ENCODE data around the gene SLCO4A1. TPM values are rescaled to one million over a fixed set of nuclear protein-coding genes. Genes with fewer than 3 reads are reported as not detected.

SLCO4A1 gene
- total and polyA plus RNA-seq, 9 of the 15 experiments (the other 6 are each of a cell fraction or from before 2014, with no cell fraction given) = 1.6 to 21.9 (median 12.8) TPM

DNA sequence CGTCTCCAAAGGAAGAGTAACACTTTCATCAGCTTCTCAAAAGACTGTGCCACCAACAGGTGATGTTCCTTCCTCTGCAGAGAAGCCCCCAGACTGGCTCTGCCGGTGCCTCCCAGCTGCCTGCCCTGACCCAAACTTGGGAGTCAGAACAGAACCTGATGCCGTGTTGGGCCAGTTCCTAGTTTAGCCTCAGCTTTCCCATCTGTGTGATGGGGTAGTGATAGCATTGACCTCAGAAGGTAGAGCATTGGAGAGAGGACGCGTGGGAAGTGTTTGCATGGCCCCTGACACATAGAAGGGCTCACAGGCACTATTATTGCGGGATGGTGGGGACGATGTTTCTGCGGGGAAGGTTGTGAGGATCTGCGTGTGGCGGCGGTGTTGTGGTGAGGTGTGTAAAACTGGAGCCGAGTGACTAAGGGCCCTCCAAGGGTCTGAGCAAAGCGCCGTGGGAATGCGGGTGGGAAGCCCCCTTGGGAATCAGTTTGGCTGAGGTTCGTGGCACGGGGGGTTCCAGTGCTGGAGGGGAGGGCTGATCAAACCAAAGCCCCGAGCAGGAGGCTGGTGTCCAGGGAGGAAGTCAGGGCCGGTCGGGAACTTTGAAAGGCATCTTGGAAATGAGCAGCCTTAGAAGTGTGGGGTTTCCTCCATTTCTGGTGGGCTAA is 68.0 kb downstream of the SLCO4A1 start:
- Histone ChIP-seq H3K9me3 (replicated peaks; ENCODE audit: control insufficient read depth, insufficient read depth, low read depth, low read length) (no peaks in the 10 kb centered on the region), H3K4me1 (replicated peaks in 1 of 2; ENCODE audit: control insufficient read depth in 2 of 2, insufficient read depth in 2 of 2, low read length in 2 of 2) (peaks cover 14 to 52% of the 10 kb centered on the region in 2 experiments; a peak in 4 of 5 replicates), H3K9me1 (ENCODE audit: control insufficient read depth, insufficient read depth, low read length) (no peaks in the 10 kb centered on the region), H3K27ac (ENCODE audit: extremely low read depth, low read depth, low read length) (no peak overlapping the region), H3K4me3 (no peak overlapping the region), H2AFZ (ENCODE audit: low read depth, low read length) (no peak overlapping the region), H3K27me3 (ENCODE audit: control insufficient read depth in 2 of 2, insufficient read depth in 2 of 2, low read length in 2 of 2) (peaks cover 21 to 50% of the 10 kb centered on the region in 2 experiments), H3K9ac (ENCODE audit: insufficient read depth in 1 of 2, low read depth in 2 of 2, low read length in 2 of 2) (peak overlapping the region in 1 of 2 experiments; percentile 60; a peak in 2 of 4 replicates), H3K4me2 (ENCODE audit: insufficient read depth, low read length) (no peak overlapping the region), H3K36me3 (ENCODE audit: control insufficient read depth, insufficient read depth, low read length) (no peaks in the 10 kb centered on the region), H3K79me2 (ENCODE audit: control insufficient read depth, insufficient read depth, low read length) (no peaks in the 10 kb centered on the region), H4K20me1 (replicated peaks; ENCODE audit: control insufficient read depth, insufficient read depth, low read length) (no peaks in the 10 kb centered on the region)
- ChIA-PET POLR2A (interaction anchor here (0.6 to 0.7 kb wide), 2 partner anchors 63 to 73 kb away, joined by 3 read pairs; no protein-coding TSS in a partner anchor), CTCF (ENCODE audit: low intra/inter-chr PET ratio) (no interaction called here)
- TF ChIP-seq BCOR (IDR thresholded peaks at IDR 0.05) (peak; percentile 58; the same call in 1 of the 2 replicates), TAF1 (IDR thresholded peaks at IDR 0.05; ENCODE audit: control insufficient read depth, extremely low read depth, insufficient read depth, low read length, severe bottlenecking) (no peak), FUS (optimal IDR thresholded peaks at IDR 0.05; ENCODE audit: low read depth, low read length) (no peak), ZKSCAN1 (IDR thresholded peaks at IDR 0.05; ENCODE audit: low read depth, low read length) (no peak)
- intact Hi-C loops (cut with micrococcal nuclease) (no loop called here), in situ Hi-C loops (cut with MboI) (no loop called here)
- no peak for FAIRE-seq
- DNase-seq (ENCODE audit: extremely low read depth in 1 of 4, low spot score in 3 of 4) = no peak
- no TSS peak for BruUV-seq (replicated peaks)
- WGBS (ENCODE audit: insufficient coverage, low coverage, missing lambda C conversion rate) = 33% methylated on average over 20 of the region's 20 CpGs
- no peak for ATAC-seq

Data from K562 (cell line).